NB4 (cell line): ENCODE data around the gene CEMIP2.

Source experiments
- DNase-seq: peaks from one replicate; pipeline ENCODE4 v3.0.0; 2010; ENCODE audit warnings: low read depth
- H3K4me3 ChIP-seq: one replicate; pipeline ENCODE4 v1.5.1; 2011; ENCODE audit warnings: mild to moderate bottlenecking, low read depth, low read length, moderate library complexity
- MYC ChIP-seq: IDR thresholded peaks from 2 replicates; pipeline ENCODE4 v1.6.1; 2011; ENCODE audit warnings: low read depth, low read length
- POLR2A ChIP-seq: IDR thresholded peaks from 2 replicates; pipeline ENCODE4 v1.6.1; 2011; ENCODE audit warnings: mild to moderate bottlenecking; ENCODE audit not compliant: insufficient read length; ENCODE audit errors: extremely low read depth
- TF ChIP-seq, protein P1 (sequence below): IDR thresholded peaks from 2 replicates; pipeline ENCODE4 v1.6.1; 2011; ENCODE audit warnings: low read depth, low read length
- TF ChIP-seq, protein P2 (sequence below): IDR thresholded peaks from one replicate; pipeline ENCODE4 v1.5.1; 2012; ENCODE audit warnings: low read depth, low read length

The CEMIP2 gene

DNA sequence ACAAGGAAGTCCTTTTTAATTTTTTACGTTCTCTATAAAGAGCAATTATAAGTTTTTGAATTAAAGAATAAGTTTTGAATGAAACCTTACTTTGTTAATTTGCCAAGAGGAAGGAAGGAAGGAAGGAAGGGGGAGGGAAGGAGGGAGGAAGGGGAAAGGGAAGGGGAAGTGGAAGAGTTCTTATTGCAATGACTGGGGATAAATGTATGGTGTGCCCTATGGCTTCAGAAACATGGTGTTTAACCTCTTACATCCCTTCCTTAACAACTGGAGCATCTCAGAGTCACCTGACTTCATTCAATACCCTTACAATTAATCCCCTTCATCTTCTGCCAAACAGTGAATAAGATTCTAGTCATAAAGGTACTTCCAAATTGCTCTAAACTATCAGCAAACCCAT is 16.0 kb downstream of the CEMIP2 start:
- TF ChIP-seq, protein P1, sequence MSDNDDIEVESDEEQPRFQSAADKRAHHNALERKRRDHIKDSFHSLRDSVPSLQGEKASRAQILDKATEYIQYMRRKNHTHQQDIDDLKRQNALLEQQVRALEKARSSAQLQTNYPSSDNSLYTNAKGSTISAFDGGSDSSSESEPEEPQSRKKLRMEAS: no peak
- TF ChIP-seq, protein P2, sequence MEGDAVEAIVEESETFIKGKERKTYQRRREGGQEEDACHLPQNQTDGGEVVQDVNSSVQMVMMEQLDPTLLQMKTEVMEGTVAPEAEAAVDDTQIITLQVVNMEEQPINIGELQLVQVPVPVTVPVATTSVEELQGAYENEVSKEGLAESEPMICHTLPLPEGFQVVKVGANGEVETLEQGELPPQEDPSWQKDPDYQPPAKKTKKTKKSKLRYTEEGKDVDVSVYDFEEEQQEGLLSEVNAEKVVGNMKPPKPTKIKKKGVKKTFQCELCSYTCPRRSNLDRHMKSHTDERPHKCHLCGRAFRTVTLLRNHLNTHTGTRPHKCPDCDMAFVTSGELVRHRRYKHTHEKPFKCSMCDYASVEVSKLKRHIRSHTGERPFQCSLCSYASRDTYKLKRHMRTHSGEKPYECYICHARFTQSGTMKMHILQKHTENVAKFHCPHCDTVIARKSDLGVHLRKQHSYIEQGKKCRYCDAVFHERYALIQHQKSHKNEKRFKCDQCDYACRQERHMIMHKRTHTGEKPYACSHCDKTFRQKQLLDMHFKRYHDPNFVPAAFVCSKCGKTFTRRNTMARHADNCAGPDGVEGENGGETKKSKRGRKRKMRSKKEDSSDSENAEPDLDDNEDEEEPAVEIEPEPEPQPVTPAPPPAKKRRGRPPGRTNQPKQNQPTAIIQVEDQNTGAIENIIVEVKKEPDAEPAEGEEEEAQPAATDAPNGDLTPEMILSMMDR: no peak
- TF ChIP-seq MYC (no peak), POLR2A (no peak)
- H3K4me3 ChIP-seq: no peak overlapping the region
- DNase-seq: no peak

DNA sequence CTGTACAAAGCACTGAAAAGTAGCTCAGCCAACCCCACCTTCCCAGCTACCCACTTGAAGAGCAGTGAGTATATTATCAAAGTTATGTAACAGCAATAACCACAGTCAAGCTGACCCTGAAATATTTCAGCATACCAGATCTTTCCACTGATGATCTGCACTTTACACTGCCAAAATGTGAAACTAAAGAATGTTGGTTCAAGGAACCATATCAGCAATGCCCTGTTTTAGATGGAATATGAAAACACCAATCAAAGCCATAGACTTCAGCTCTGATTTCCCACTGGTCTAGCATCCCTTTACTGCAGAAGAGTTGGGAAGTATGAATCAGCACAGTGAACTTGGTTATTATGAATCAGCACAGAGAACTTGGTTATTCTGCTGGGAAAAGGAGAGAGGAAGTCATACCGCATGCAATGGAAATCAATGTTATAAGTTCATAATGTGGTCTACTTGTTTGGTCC is 20.0 kb downstream of the CEMIP2 start:
- DNase-seq: no peak
- H3K4me3 ChIP-seq: no peak overlapping the region
- TF ChIP-seq, protein P1: no peak
- TF ChIP-seq, protein P2: no peak
- no peak for TF ChIP-seq MYC
- TF ChIP-seq POLR2A: no peak

DNA sequence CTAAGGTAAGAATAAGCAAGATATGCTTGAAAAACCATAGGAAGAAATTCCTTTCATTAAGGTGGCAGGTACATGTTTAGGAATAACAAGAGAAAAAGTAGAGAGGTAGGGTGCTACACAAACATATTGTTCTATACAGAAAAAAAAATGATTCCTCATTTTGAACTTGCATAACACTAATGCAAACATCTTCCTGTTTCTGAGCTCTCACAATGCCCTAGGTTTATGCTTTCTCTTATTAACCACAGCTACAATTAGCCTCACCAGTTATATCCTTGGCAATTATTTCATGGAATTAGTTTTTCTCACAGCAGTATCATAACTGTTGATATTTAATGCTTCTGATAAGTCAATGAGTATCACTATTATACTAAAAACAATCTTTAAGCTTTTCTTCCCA is 20.7 kb downstream of the CEMIP2 start:
- TF ChIP-seq, protein P2: no peak
- TF ChIP-seq MYC (no peak), POLR2A (no peak)
- TF ChIP-seq, protein P1: no peak
- no peak for DNase-seq
- no peak overlapping the region for H3K4me3 ChIP-seq

DNA sequence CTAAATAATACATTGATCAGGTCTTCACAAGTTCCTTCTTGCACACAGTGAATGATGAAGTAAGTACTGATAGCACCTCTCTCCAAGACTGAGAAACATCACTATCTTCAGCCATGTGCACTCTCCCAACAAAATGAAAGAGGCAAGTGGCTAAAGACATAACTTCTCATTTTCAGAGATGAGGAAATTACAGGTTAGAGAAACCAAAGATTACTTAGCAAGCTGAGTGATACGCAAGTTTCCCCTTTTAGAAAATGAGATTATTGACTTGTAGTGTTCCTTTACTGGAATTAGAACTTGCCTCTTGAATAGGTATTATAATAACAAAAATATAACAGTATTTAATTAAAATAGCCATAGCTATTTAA is 21.6 kb downstream of the CEMIP2 start:
- no peak overlapping the region for H3K4me3 ChIP-seq
- no peak for DNase-seq
- TF ChIP-seq, protein P2: no peak
- TF ChIP-seq, protein P1: no peak
- TF ChIP-seq POLR2A (no peak), MYC (no peak)

DNA sequence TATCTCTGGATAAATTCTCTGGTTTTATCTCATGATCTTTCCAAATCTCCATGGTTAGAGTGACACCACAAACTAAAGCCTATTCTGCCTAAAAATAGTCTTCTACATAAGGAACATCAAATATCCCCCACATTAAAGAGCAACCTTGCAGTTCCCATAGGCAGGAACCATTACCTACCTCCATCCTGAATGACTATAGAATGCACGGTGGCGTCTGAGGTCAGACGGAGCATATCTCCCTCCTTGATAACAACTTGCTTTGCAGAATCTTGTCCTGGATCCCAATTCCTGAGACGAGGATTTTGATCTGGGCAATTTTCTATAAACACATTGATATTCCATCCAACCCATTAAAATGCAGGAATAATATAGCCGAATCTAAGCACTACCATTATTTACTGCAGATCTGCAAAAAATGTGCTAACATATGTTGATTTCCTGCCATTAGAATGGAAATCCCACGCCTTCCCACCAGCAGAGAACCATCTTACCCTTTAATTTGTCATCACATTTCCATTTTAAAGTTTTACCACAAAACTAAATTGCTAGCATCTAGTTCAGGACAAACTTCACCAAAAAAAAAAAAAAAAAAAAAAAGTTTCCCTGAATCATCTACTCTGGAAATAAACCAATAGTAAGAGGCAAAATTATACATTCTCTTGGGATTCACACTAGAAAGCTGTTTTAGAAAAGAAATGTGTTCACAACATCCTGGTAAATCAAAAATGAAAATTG is 22.1 kb downstream of the CEMIP2 start:
- DNase-seq: no peak
- no peak overlapping the region for H3K4me3 ChIP-seq
- no peak for TF ChIP-seq MYC
- TF ChIP-seq, protein P1: no peak
- TF ChIP-seq, protein P2: no peak
- no peak for TF ChIP-seq POLR2A
